Spleen (tissue), 7 donors: Measurements from ENCODE around the gene C1QA.

Experiments used
- CTCF ChIP-seq, 11 experiments: fragments of 200-600 bp in 7 of 11; fragments of 450-650 bp in 4 of 11; sonication (generic) in 4 of 11; IDR thresholded peaks in 8 of 11; conservative IDR thresholded peaks in 3 of 11; 1 replicate in 7 of 11; 2 replicates in 4 of 11; pipeline versions ENCODE4 v1.4.0 to v1.8.0; 2016 to 2021; ENCODE audit warnings: antibody characterized with exemption in 11 of 11, inconsistent platforms in 4 of 11, mild to moderate bottlenecking in 1 of 11
- POLR2A ChIP-seq, 3 donors: fragments of 450-650 bp; IDR thresholded peaks; one replicate each; pipeline ENCODE4 v1.5.1; 2017; ENCODE audit warnings: antibody characterized with exemption in 3 of 3, mild to moderate bottlenecking in 1 of 3
- POLR2AphosphoS5 ChIP-seq, 3 donors: sonication (generic); formaldehyde crosslinking; IDR thresholded peaks; one replicate each; pipeline ENCODE4 v1.5.1; 2017; ENCODE audit warnings: antibody characterized with exemption in 3 of 3
- donor health status: DM: no; HTN: no; CAD: no; lungs with moderate emphysema.
- donor health status: DM: no; HTN: no; CAD: no.
- donor health status: DM: no; HTN: no; CAD: no.

GRCh38 chr1:22627331-22627730 is 9.1 kb upstream of the C1QA start:
- TF ChIP-seq CTCF (IDR thresholded peaks at IDR 0.05 in 8 of 11, conservative IDR thresholded peaks at IDR 0.05 in 3 of 11): no peak
- no peak for TF ChIP-seq POLR2A (IDR thresholded peaks at IDR 0.05)
- TF ChIP-seq POLR2AphosphoS5 (IDR thresholded peaks at IDR 0.05): no peak
